ENCODE results near the gene C21orf91.

The C21orf91 gene

DNA sequence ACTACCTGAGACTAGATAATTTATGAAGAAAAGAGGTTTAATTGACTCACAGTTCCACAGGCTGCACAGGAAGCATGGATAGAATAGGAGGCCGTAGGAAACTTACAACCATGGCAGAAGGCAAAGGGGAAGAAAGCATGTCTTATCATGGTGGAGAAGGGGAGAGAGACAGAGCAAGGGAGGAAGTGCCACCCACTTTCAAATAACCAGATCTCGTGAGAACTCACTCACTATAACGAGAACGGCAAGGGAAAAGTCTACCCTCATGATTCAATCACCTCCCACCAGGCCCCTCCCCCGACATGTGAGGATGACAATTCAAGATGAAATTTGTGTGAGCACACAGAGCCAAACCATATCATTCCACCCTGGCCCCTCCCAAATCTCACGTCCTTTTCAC is 4.7 kb upstream of the C21orf91 start:
- DNase-seq (ENCODE audit: low read depth), result no peak
- H3K4me3 ChIP-seq (ENCODE audit: low read depth, low read length), result no peak overlapping the region
- TF ChIP-seq, protein P1, sequence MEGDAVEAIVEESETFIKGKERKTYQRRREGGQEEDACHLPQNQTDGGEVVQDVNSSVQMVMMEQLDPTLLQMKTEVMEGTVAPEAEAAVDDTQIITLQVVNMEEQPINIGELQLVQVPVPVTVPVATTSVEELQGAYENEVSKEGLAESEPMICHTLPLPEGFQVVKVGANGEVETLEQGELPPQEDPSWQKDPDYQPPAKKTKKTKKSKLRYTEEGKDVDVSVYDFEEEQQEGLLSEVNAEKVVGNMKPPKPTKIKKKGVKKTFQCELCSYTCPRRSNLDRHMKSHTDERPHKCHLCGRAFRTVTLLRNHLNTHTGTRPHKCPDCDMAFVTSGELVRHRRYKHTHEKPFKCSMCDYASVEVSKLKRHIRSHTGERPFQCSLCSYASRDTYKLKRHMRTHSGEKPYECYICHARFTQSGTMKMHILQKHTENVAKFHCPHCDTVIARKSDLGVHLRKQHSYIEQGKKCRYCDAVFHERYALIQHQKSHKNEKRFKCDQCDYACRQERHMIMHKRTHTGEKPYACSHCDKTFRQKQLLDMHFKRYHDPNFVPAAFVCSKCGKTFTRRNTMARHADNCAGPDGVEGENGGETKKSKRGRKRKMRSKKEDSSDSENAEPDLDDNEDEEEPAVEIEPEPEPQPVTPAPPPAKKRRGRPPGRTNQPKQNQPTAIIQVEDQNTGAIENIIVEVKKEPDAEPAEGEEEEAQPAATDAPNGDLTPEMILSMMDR (IDR thresholded peaks at IDR 0.05; ENCODE audit: low read depth, low read length), result no peak
- TF ChIP-seq MYC (IDR thresholded peaks at IDR 0.05; ENCODE audit: low read depth, low read length) (no peak), POLR2A (IDR thresholded peaks at IDR 0.05; ENCODE audit: extremely low read depth, insufficient read length) (no peak)
- TF ChIP-seq, protein P2, sequence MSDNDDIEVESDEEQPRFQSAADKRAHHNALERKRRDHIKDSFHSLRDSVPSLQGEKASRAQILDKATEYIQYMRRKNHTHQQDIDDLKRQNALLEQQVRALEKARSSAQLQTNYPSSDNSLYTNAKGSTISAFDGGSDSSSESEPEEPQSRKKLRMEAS (IDR thresholded peaks at IDR 0.05; ENCODE audit: low read depth, low read length), result no peak

DNA sequence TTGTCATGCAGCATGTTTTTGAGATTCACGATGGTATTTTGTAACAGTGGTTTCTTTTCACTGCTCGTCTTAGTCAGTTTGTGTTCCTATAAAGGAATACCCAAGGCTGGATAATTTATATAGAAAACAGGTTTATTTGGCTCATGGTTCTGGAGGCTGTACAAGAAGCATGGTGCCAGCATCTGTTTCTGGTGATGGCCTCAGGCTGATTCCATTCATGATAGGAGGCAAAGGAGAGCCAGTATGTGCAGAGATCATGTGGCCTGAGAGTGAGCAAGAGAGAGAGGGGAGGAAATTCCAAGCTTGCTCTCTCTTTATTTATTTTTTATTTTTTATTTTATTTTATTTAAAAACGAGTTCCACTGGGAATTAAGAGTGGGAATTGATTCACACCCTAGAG is 2.0 kb upstream of the C21orf91 start:
- H3K4me3 ChIP-seq (ENCODE audit: low read depth, low read length), result no peak overlapping the region
- DNase-seq (ENCODE audit: low read depth), result no peak
- TF ChIP-seq, protein P1 (IDR thresholded peaks at IDR 0.05; ENCODE audit: low read depth, low read length), result no peak

DNA sequence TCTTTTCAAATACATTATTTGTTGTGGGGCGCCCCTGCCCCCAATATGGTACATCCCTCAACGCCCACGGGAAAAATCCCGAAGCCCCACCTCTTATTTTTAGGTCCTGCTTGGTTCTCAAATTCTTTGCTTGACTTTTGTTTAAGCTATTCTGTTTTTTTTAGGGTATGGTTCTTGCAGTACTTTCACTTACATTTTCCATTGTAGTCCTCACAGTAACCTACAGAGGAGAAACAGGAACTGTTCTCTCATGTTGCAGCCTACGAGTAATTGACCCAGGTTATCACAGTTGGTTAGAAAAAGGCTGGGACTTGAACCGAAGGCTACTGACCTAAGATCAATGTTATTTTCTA is 697 bp upstream of the C21orf91 start:
- TF ChIP-seq, protein P2 (IDR thresholded peaks at IDR 0.05; ENCODE audit: low read depth, low read length), result no peak
- TF ChIP-seq POLR2A (IDR thresholded peaks at IDR 0.05; ENCODE audit: extremely low read depth, insufficient read length) (no peak), MYC (IDR thresholded peaks at IDR 0.05; ENCODE audit: low read depth, low read length) (no peak)
- TF ChIP-seq, protein P1 (IDR thresholded peaks at IDR 0.05; ENCODE audit: low read depth, low read length), result no peak
- H3K4me3 ChIP-seq (ENCODE audit: low read depth, low read length), result peak overlapping the region; percentile 69
- no peak for DNase-seq (ENCODE audit: low read depth)

DNA sequence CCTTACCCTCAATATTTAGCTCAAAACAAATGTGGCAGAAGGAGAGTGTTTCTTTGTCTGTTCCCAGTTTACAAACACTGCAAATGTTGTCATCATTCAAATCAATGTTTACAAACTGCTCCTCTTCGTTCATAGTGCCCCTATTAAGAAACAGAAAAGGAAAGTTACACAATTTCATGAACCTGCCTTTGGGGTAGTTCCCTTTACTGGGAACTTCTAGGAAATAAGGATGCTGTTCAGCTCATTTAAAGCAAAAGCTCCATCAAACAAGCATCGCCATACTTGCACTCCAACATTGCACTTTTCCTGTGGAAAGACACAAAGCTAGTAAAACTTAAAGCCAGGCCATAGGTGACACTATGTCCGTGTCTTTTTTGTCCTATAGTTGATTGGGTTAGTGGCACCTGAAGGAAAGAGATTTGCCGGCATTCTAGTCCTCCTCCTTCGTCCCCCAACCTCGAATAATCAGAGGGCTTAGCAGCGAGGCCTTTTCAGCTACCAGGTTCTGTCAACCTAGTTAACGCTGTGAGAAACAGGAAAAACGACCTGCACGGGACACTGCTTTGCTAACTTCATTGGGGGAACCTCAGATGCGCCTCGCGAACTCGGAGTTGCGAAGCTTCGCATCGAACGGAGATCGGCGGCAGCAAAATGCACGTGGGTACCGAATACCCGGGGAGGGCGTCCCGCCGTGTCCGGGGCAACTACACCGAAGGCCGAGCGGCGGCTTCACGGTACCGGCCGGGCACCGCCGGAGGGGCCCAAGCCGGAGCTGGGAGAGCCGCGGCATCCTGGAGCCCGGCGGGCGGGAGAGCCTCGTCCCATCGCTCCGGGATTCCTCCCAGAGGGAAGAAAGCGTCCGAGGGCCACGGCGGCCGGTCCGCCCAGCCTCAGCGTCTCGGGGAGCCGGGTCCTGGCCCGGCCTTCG is 706 bp downstream of the C21orf91 start:
- H3K4me3 ChIP-seq (ENCODE audit: low read depth, low read length), result peak overlapping the region; percentile 69
- no peak for TF ChIP-seq POLR2A (IDR thresholded peaks at IDR 0.05; ENCODE audit: extremely low read depth, insufficient read length)
- TF ChIP-seq, protein P2 (IDR thresholded peaks at IDR 0.05; ENCODE audit: low read depth, low read length), result peak; percentile 52
- peak; percentile 43 for DNase-seq (ENCODE audit: low read depth)

DNA sequence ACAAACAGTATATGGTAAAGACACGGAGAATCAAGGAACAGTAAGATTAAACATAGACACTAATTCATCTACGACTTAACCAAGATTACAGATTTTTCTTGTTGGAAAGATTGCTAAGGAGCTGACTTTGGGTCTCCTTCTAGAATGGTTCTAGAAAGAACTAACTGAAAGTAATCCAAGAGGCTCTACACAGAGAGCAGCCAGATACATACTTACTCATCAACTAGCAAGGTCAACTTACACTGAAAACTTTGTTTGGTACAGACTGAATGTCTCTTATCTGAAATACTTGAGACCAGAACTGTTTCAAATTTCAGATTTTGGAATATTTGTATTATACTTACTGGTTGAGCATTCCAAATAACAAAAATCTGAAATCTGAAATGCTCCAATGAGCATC is 5.8 kb downstream of the C21orf91 start:
- no peak for TF ChIP-seq POLR2A (IDR thresholded peaks at IDR 0.05; ENCODE audit: extremely low read depth, insufficient read length)
- TF ChIP-seq, protein P1 (IDR thresholded peaks at IDR 0.05; ENCODE audit: low read depth, low read length), result no peak
- TF ChIP-seq, protein P2 (IDR thresholded peaks at IDR 0.05; ENCODE audit: low read depth, low read length), result no peak
- TF ChIP-seq MYC (IDR thresholded peaks at IDR 0.05; ENCODE audit: low read depth, low read length), result no peak

DNA sequence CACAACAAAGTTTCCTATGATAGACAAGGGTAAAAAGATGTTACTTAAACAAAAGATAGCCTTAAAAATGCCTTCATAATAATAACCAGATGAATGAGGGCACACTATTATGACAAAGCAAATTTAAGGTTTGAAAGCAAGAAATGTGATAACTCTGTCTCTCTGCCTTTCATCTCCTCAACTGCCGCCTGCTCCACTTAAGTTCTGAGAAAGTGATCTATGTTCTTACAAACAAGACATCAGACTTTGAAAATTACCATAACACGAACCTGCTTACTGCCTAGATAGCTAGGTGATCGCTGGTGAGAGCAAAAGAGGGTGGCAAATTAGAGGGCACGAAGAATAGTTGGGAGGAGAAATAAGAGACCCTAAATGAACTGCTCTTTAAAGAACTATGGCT is 13.2 kb downstream of the C21orf91 start:
- H3K4me3 ChIP-seq (ENCODE audit: low read depth, low read length), result no peak overlapping the region
- TF ChIP-seq MYC (IDR thresholded peaks at IDR 0.05; ENCODE audit: low read depth, low read length), result no peak
- no peak for TF ChIP-seq POLR2A (IDR thresholded peaks at IDR 0.05; ENCODE audit: extremely low read depth, insufficient read length)
- TF ChIP-seq, protein P1 (IDR thresholded peaks at IDR 0.05; ENCODE audit: low read depth, low read length), result no peak
- TF ChIP-seq, protein P2 (IDR thresholded peaks at IDR 0.05; ENCODE audit: low read depth, low read length), result no peak
- no peak for DNase-seq (ENCODE audit: low read depth)

More for the DNA sequence above, 5.8 kb downstream of the C21orf91 start:
- H3K4me3 ChIP-seq (ENCODE audit: low read depth, low read length), result no peak overlapping the region
- DNase-seq (ENCODE audit: low read depth), result no peak
